Activated B cell treated with CpG ODN at 0.5 μM for 24 hours (primary cell): ENCODE results near the gene PSMD6. TPM values are rescaled to one million over a fixed set of nuclear protein-coding genes. Genes with fewer than 3 reads are reported as not detected.

Experiments
- ATAC-seq: fragments of 200-7000 bp; cut with Tn5 transposase; one replicate; pipeline ENCODE4 v1.10.0; 2021; ENCODE audit warnings: low read depth, mild to moderate bottlenecking, moderate library complexity
- CTCF ChIA-PET: fragments of 350-600 bp; sonication (Branson Sonifier 250); formaldehyde crosslinking; loops from one replicate; lab custom pipeline; 2021; ENCODE audit warnings: antibody characterized with exemption; lab: Charles Lee
- POLR2A ChIA-PET: fragments of 350-600 bp; sonication (Branson Sonifier 250); formaldehyde crosslinking; loops from one replicate; lab custom pipeline; 2021; ENCODE audit warnings: antibody characterized with exemption; lab: Charles Lee
- DNase-seq: peaks from one replicate; pipeline ENCODE4 v3.0.0; 2022
- H3K27ac Mint-ChIP-seq: one replicate; pipeline ENCODE4 v1.8.0; 2020; ENCODE audit warnings: mixed read lengths
- H3K27me3 Mint-ChIP-seq: one replicate; pipeline ENCODE4 v1.8.0; 2021; ENCODE audit warnings: mixed read lengths
- H3K36me3 Mint-ChIP-seq: one replicate; pipeline ENCODE4 v1.8.0; 2021; ENCODE audit warnings: low read depth, mixed read lengths
- H3K4me1 Mint-ChIP-seq: one replicate; pipeline ENCODE4 v1.8.0; 2021; ENCODE audit warnings: mixed read lengths
- H3K4me3 Mint-ChIP-seq: one replicate; pipeline ENCODE4 v1.8.0; 2020; ENCODE audit warnings: mild to moderate bottlenecking, mixed read lengths
- H3K9me3 Mint-ChIP-seq: one replicate; pipeline ENCODE4 v1.8.0; 2020; ENCODE audit warnings: mixed read lengths
- CTCF ChIP-seq: fragments of 200-600 bp; IDR thresholded peaks from one replicate; pipeline ENCODE4 v1.8.0; 2022; ENCODE audit warnings: antibody characterized with exemption, mild to moderate bottlenecking
- intact Hi-C: fragments of 100-400 bp; cut with micrococcal nuclease; formaldehyde crosslinking; loops from one replicate; pipeline ENCODE4 v1.15.1; 2024
- total RNA-seq: library from RNA; stranded (reverse); gene quantifications from 2 replicates; pipeline ENCODE4 v1.2.3, GENCODE V29; 2022

The PSMD6 gene
- total RNA-seq, 1 donor from 2014 or later: 91.4 TPM

DNA sequence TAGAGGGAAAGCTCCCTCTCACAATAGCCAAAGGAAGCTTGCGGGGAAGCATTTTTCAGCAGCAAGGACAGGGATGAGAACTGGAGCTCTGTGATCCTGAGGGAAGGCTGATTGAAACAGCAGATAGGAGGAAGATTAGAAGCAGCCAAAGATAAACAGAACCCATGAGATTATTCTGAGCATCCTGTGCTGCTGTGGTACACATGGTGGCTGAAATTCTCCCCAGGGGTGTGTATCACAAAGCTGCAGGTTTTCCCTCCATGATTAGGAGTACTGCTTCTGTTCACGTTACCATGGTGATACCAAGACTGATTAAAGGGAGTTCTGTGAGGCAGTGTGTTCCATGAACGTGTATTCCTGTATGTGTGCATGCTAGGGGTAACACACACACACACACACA is 30.3 kb upstream of the PSMD6 start:
- Mint-ChIP-seq H3K4me1 (peaks cover 4% of the 10 kb centered on the region), H3K27me3 (peaks cover 7% of the 10 kb centered on the region), H3K4me3 (no peak overlapping the region), H3K27ac (no peak overlapping the region), H3K9me3 (no peaks in the 10 kb centered on the region), H3K36me3 (no peaks in the 10 kb centered on the region)
- no peak for TF ChIP-seq CTCF
- intact Hi-C loops: no loop called here
- CTCF ChIA-PET: no interaction called here
- ATAC-seq: no peak
- POLR2A ChIA-PET: no interaction called here
- no peak for DNase-seq

- Mint-ChIP-seq H3K4me3 (no peak overlapping the region), H3K27ac (no peak overlapping the region), H3K36me3 (no peaks in the 10 kb centered on the region), H3K9me3 (no peaks in the 10 kb centered on the region), H3K27me3 (peaks cover 7% of the 10 kb centered on the region), H3K4me1 (peaks cover 4% of the 10 kb centered on the region)
- ChIA-PET POLR2A (no interaction called here), CTCF (no interaction called here)
- intact Hi-C loops: no loop called here
- no peak for TF ChIP-seq CTCF
- ATAC-seq: no peak
- DNase-seq: no peak
Observed at GRCh38 chr3:64053117-64053516, 29.8 kb upstream of the PSMD6 start.

DNA sequence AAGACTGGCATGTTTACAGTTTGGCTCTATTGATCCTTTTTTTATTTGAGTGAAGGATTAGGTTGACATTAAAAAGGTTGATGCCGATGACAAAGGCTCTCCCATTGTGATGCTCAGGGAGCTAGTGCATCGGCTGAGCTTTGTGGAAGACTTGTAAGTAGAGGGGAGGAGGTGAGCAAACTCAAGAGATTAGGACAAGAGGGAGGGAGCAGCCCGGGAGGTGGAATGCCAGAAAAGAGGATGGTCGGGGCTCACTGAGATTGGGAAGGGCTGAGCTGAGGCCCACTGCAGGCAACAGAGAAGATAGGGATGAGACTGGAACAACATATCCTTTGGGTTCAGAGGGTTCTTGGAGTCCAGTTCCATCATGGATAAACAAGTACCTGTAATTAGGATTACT is 26.5 kb upstream of the PSMD6 start:
- H3K9me3 Mint-ChIP-seq: no peaks in the 10 kb centered on the region
- H3K27ac Mint-ChIP-seq: no peak overlapping the region
- intact Hi-C loops: no loop called here
- no peak for TF ChIP-seq CTCF
- ChIA-PET CTCF (no interaction called here), POLR2A (no interaction called here)
- H3K4me3 Mint-ChIP-seq: no peak overlapping the region
- H3K27me3 Mint-ChIP-seq: peaks cover 12% of the 10 kb centered on the region
- ATAC-seq (no peak), DNase-seq (no peak)
- H3K4me1 Mint-ChIP-seq: peaks cover 4% of the 10 kb centered on the region
- H3K36me3 Mint-ChIP-seq: no peaks in the 10 kb centered on the region

DNA sequence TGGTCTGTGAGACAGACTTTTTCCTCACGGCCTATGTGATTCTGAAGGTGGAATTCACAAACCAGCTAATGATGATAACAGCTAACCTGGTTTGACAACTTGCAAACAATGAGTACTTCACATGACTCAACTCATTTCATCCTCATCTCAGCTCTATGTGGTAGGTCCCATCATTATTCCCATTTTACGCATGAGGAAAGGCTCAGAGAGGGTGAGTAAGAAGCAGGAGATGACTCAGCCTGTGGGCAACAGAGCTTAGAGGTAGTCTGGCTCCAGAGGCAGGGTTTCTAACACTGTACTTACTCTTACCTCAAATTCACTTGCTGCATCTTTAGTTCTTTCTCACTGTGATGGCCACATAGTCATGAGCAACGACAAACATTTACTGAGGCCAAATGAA is 25.8 kb upstream of the PSMD6 start:
- ATAC-seq (no peak), DNase-seq (no peak)
- Mint-ChIP-seq H3K4me3 (no peak overlapping the region), H3K4me1 (peaks cover 4% of the 10 kb centered on the region), H3K9me3 (no peaks in the 10 kb centered on the region), H3K36me3 (no peaks in the 10 kb centered on the region), H3K27ac (no peak overlapping the region), H3K27me3 (peaks cover 11% of the 10 kb centered on the region)
- ChIA-PET CTCF (no interaction called here), POLR2A (no interaction called here)
- TF ChIP-seq CTCF: no peak
- intact Hi-C loops: no loop called here

- TF ChIP-seq CTCF: no peak
- no peaks in the 10 kb centered on the region for H3K36me3 Mint-ChIP-seq
- no peaks in the 10 kb centered on the region for H3K9me3 Mint-ChIP-seq
- peaks cover 11% of the 10 kb centered on the region for H3K27me3 Mint-ChIP-seq
- no peak overlapping the region for H3K4me3 Mint-ChIP-seq
- intact Hi-C loops: no loop called here
- H3K27ac Mint-ChIP-seq: no peak overlapping the region
- DNase-seq (no peak), ATAC-seq (no peak)
- H3K4me1 Mint-ChIP-seq: peaks cover 4% of the 10 kb centered on the region
- POLR2A ChIA-PET: no interaction called here
- CTCF ChIA-PET: no interaction called here
Observed at GRCh38 chr3:64048631-64049061, 25.4 kb upstream of the PSMD6 start.
